BJ (cell line): ENCODE results near the gene AMPD2. TPM values are rescaled to one million over a fixed set of nuclear protein-coding genes. Genes with fewer than 3 reads are reported as not detected.

Experiments
- CTCF ChIA-PET: fragments of 350-600 bp; formaldehyde crosslinking; extraction: SDS; loops from one replicate; lab custom pipeline; 2021; ENCODE audit warnings: antibody characterized with exemption, inconsistent platforms; lab: Yijun Ruan, JAX
- POLR2A ChIA-PET: fragments of 300-600 bp; sonication (Branson Sonifier 250); formaldehyde crosslinking; extraction: SDS; loops from one replicate; lab custom pipeline; 2021; ENCODE audit warnings: antibody characterized with exemption; lab: Charles Lee
- DNase-seq: peaks from one replicate; pipeline ENCODE4 v3.0.0-alpha.2; 2011; ENCODE audit warnings: low read depth
- H3K27me3 ChIP-seq: 2 replicates; pipeline ENCODE4 v1.6.0; 2011; ENCODE audit warnings: low read length; ENCODE audit not compliant: control insufficient read depth, insufficient read depth
- H3K36me3 ChIP-seq: 2 replicates; pipeline ENCODE4 v1.5.1; 2011; ENCODE audit warnings: low read length; ENCODE audit not compliant: control insufficient read depth, insufficient read depth
- H3K4me3 ChIP-seq: 2 replicates; pipeline ENCODE4 v1.5.1; 2011; ENCODE audit warnings: low read depth, mild to moderate bottlenecking, control low read depth, low read length
- CTCF ChIP-seq: IDR thresholded peaks from 2 replicates; pipeline ENCODE4 v1.5.1; 2011; ENCODE audit warnings: low read depth, mild to moderate bottlenecking, control low read depth, inconsistent platforms, low read length, moderate library complexity; ENCODE audit not compliant: insufficient read depth
- polyA plus RNA-seq: library from polyadenylated mRNA; depleted of rRNA; stranded (reverse); fragments of >200 nt; gene quantifications from 2 replicates; pipeline ENCODE4 v1.2.3, GENCODE V29; 2011

Gene AMPD2
- polyA plus RNA-seq, 1 experiment = 86.9 TPM

GRCh38 chr1:109653306-109653705, 33.7 kb downstream of the AMPD2 start:
- POLR2A ChIA-PET = no interaction called here
- DNase-seq = no peak
- no peaks in the 10 kb centered on the region for H3K36me3 ChIP-seq
- no peak overlapping the region for H3K4me3 ChIP-seq
- peaks cover 2% of the 10 kb centered on the region; the same call in 1 of the 2 replicates for H3K27me3 ChIP-seq
- no peak for TF ChIP-seq CTCF
- CTCF ChIA-PET = interaction anchor here (1.0 to 10.9 kb wide), 5 partner anchors 15 to 331 kb away, joined by 3 to 210 read pairs (median 82); partner anchors contain the start of genes AHCYL1 and GNAI3

- Histone ChIP-seq H3K36me3 (no peaks in the 10 kb centered on the region), H3K27me3 (peaks cover 2% of the 10 kb centered on the region; the same call in 1 of the 2 replicates), H3K4me3 (no peak overlapping the region)
- no peak for DNase-seq
- POLR2A ChIA-PET = interaction anchor here (0.6 kb wide), 1 partner anchor 85 kb away, joined by 4 read pairs; no protein-coding TSS in a partner anchor
- CTCF ChIA-PET = interaction anchor here (1.1 to 10.9 kb wide), 3 partner anchors 16 to 330 kb away, joined by 5 to 210 read pairs (median 6); partner anchors contain the start of gene AHCYL1
- no peak for TF ChIP-seq CTCF
These were observed 34.9 kb downstream of the AMPD2 start for GRCh38 chr1:109654519-109654918.

DNA sequence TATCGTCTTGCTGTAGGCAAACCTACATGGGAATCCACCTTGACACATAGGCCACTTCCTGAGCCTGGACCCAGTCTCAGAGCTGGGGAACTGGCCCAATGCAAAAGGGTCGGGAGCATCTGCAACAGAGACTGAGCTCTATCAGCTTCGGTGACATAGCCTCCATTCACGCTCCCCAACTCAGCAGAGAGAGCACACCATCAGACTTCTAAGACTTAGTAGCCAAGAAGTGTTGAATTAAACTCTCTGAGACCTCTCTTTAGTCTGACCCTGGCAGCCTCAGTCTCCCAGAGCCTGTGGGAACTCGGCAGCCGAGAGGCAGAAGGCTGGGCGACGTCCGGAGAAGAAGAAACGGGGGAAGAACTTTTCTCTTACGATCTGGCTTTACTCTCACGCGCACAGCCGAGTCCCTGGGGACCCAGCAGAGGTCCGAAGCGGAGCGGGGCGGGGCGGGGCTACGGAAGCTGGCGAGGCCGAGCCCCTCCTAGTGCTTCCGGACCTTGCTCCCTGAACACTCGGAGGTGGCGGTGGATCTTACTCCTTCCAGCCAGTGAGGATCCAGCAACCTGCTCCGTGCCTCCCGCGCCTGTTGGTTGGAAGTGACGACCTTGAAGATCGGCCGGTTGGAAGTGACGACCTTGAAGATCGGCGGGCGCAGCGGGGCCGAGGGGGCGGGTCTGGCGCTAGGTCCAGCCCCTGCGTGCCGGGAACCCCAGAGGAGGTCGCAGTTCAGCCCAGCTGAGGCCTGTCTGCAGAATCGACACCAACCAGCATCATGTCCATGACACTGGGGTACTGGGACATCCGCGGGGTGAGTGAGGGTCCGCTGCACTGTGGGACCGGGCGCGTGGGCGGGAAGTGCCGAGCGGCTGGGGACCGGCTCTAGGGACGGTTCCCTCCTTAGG, 36.2 kb downstream of the AMPD2 start, which contains the start of gene GSTM4:
Gene GSTM4 (plus strand): TSS at position 485 of the 905 bp plus-strand sequence. CDS start 291 bp downstream, at position 776.
- DNase-seq = no peak
- no peaks in the 10 kb centered on the region for H3K36me3 ChIP-seq
- POLR2A ChIA-PET = interaction anchor here (0.6 to 0.7 kb wide), 2 partner anchors 25 to 76 kb away, joined by 6 to 10 read pairs; no protein-coding TSS in a partner anchor
- H3K27me3 ChIP-seq = peaks cover 2% of the 10 kb centered on the region; the same call in 1 of the 2 replicates
- peak; percentile 46 for TF ChIP-seq CTCF
- H3K4me3 ChIP-seq = peak within 1 kb of the TSS; percentile 66
- CTCF ChIA-PET = interaction anchor here (0.9 to 10.9 kb wide), 6 partner anchors 17 to 328 kb away, joined by 3 to 210 read pairs (median 6); partner anchors contain the start of gene AHCYL1

DNA sequence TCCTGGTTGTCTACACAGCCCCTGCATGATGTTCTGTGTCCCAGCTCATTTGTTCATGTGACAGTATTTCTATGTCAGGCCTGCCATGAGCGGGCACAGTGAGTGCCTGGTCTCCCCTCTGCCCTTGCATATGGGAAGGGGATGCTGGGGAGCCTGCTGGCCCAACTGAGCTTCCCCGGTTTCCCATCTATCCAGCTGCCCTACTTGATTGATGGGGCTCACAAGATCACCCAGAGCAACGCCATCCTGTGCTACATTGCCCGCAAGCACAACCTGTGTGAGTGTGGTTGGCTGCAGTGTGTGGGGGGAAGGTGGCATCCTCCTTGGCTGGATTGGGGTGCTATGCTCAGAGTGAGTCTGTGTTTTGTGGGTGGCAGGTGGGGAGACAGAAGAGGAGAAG, 37.8 kb downstream of the AMPD2 start:
- TF ChIP-seq CTCF = no peak
- CTCF ChIA-PET = interaction anchor here (1.2 to 10.9 kb wide), 7 partner anchors 8 to 327 kb away, joined by 3 to 210 read pairs (median 4); partner anchors contain the start of gene AHCYL1

GRCh38 chr1:109657970-109658369, 38.3 kb downstream of the AMPD2 start:
- ChIA-PET POLR2A (no interaction called here), CTCF (interaction anchor here (0.6 to 10.9 kb wide), 9 partner anchors 8 to 462 kb away, joined by 3 to 210 read pairs (median 4); partner anchors contain the start of genes AHCYL1 and PSRC1)
- H3K36me3 ChIP-seq = no peaks in the 10 kb centered on the region
- H3K4me3 ChIP-seq = no peak overlapping the region
- no peak for DNase-seq
- no peaks in the 10 kb centered on the region for H3K27me3 ChIP-seq
- no peak for TF ChIP-seq CTCF

More for the DNA sequence above, 37.8 kb downstream of the AMPD2 start:
- no peaks in the 10 kb centered on the region for H3K36me3 ChIP-seq
- H3K4me3 ChIP-seq = no peak overlapping the region
- POLR2A ChIA-PET = no interaction called here
- H3K27me3 ChIP-seq = no peaks in the 10 kb centered on the region
- no peak for DNase-seq
